HS-5 (cell line): ENCODE results near the gene ACKR1.
A peak's percentile ranks its signal among the peaks of the same experiment; 100 is the strongest.

Source experiments
- DNase-seq: peaks from one replicate; pipeline ENCODE4 v3.0.0-alpha.2; 2012; ENCODE audit warnings: low read depth

ACKR1 gene

GRCh38 chr1:159187647-159188374, 16.9 kb upstream of the ACKR1 start:
- DNase-seq, result no peak

GRCh38 chr1:159188375-159188788, 16.3 kb upstream of the ACKR1 start:
- no peak for DNase-seq

- DNase-seq, result no peak
Measured at GRCh38 chr1:159190441-159190840, 14.2 kb upstream of the ACKR1 start.

- no peak for DNase-seq
Measured at GRCh38 chr1:159196543-159196942, 8.1 kb upstream of the ACKR1 start.

- peak; percentile 23 for DNase-seq
Measured at GRCh38 chr1:159197561-159198557, 6.8 kb upstream of the ACKR1 start.

GRCh38 chr1:159199901-159200300, 4.8 kb upstream of the ACKR1 start:
- no peak for DNase-seq

GRCh38 chr1:159200769-159201168, 3.9 kb upstream of the ACKR1 start:
- DNase-seq, result no peak

- DNase-seq, result no peak
Measured at GRCh38 chr1:159201642-159202041, 3.0 kb upstream of the ACKR1 start.

- no peak for DNase-seq
Measured at GRCh38 chr1:159203610-159204009, 1.1 kb upstream of the ACKR1 start.

GRCh38 chr1:159205225-159205624, 550 bp downstream of the ACKR1 start:
- DNase-seq, result no peak

GRCh38 chr1:159206110-159206509, 1.4 kb downstream of the ACKR1 start:
- DNase-seq, result no peak

GRCh38 chr1:159207080-159207479, 2.4 kb downstream of the ACKR1 start:
- DNase-seq, result no peak

GRCh38 chr1:159207774-159208173, 3.1 kb downstream of the ACKR1 start:
- no peak for DNase-seq

GRCh38 chr1:159208175-159208825, 3.6 kb downstream of the ACKR1 start:
- no peak for DNase-seq

- no peak for DNase-seq
Measured at GRCh38 chr1:159209061-159209460, 4.4 kb downstream of the ACKR1 start.

- DNase-seq, result no peak
Measured at GRCh38 chr1:159211331-159212136, 6.9 kb downstream of the ACKR1 start.

- DNase-seq, result no peak
Measured at GRCh38 chr1:159212596-159212995, 7.9 kb downstream of the ACKR1 start.

GRCh38 chr1:159214149-159214760, 9.6 kb downstream of the ACKR1 start:
- no peak for DNase-seq

GRCh38 chr1:159218649-159219636, 14.3 kb downstream of the ACKR1 start:
- no peak for DNase-seq
